HG02970 (cell line): ENCODE data around the gene EIF5A.

ENCODE experiments used
- ATAC-seq: cut with Tn5 transposase; IDR thresholded peaks from one replicate; pipeline ENCODE4 v1.9.1; 2021; ENCODE audit warnings: mild to moderate bottlenecking, moderate library complexity, moderate number of reproducible peaks; ENCODE audit not compliant: unreplicated experiment, low FRiP score

EIF5A gene

GRCh38 chr17:7306911-7307685 lies at the start of gene EIF5A:
Gene EIF5A (plus strand): TSS chr17:7307628. CDS start chr17:7309636, 2,008 bp downstream.
- peak; percentile 68 for ATAC-seq

GRCh38 chr17:7258731-7259554 lies 48.5 kb upstream of the EIF5A start:
- ATAC-seq = no peak

GRCh38 chr17:7259555-7259889 lies 47.9 kb upstream of the EIF5A start:
- ATAC-seq = no peak

- ATAC-seq = no peak
Observed at GRCh38 chr17:7260151-7260550, 47.3 kb upstream of the EIF5A start.

- ATAC-seq = no peak
Observed at GRCh38 chr17:7260651-7261378, 46.6 kb upstream of the EIF5A start.

- no peak for ATAC-seq
Observed at GRCh38 chr17:7261379-7262191, 45.8 kb upstream of the EIF5A start.

- ATAC-seq = no peak
Observed at GRCh38 chr17:7262192-7262934, 45.1 kb upstream of the EIF5A start, which contains the start of gene CLDN7. Gene CLDN7 (minus strand): TSS chr17:7262478. CDS start chr17:7262043, 435 bp downstream.

GRCh38 chr17:7262935-7263800 lies 44.3 kb upstream of the EIF5A start:
- no peak for ATAC-seq

GRCh38 chr17:7263801-7264078 lies 43.7 kb upstream of the EIF5A start:
- no peak for ATAC-seq

GRCh38 chr17:7266784-7267183 lies 40.6 kb upstream of the EIF5A start:
- no peak for ATAC-seq

- ATAC-seq = no peak
Observed at GRCh38 chr17:7279448-7279847, 28.0 kb upstream of the EIF5A start.

- peak; percentile 59 for ATAC-seq
Observed at GRCh38 chr17:7280519-7281073, 26.8 kb upstream of the EIF5A start.

- ATAC-seq = peak; percentile 44
Observed at GRCh38 chr17:7281074-7281952, 26.1 kb upstream of the EIF5A start, which contains the start of gene SLC2A4. Gene SLC2A4 (plus strand): TSS chr17:7281718. CDS start chr17:7281935, 217 bp downstream.

GRCh38 chr17:7281953-7282751 lies 25.3 kb upstream of the EIF5A start:
- no peak for ATAC-seq

GRCh38 chr17:7282752-7283321 lies 24.6 kb upstream of the EIF5A start:
- ATAC-seq = no peak
